Astrocyte of the hippocampus (primary cell): Measurements from ENCODE around the gene GLDN.

Experiments used
- DNase-seq: peaks from one replicate; pipeline ENCODE4 v3.0.0; 2011; ENCODE audit warnings: low read depth, low spot score

GLDN gene

DNA sequence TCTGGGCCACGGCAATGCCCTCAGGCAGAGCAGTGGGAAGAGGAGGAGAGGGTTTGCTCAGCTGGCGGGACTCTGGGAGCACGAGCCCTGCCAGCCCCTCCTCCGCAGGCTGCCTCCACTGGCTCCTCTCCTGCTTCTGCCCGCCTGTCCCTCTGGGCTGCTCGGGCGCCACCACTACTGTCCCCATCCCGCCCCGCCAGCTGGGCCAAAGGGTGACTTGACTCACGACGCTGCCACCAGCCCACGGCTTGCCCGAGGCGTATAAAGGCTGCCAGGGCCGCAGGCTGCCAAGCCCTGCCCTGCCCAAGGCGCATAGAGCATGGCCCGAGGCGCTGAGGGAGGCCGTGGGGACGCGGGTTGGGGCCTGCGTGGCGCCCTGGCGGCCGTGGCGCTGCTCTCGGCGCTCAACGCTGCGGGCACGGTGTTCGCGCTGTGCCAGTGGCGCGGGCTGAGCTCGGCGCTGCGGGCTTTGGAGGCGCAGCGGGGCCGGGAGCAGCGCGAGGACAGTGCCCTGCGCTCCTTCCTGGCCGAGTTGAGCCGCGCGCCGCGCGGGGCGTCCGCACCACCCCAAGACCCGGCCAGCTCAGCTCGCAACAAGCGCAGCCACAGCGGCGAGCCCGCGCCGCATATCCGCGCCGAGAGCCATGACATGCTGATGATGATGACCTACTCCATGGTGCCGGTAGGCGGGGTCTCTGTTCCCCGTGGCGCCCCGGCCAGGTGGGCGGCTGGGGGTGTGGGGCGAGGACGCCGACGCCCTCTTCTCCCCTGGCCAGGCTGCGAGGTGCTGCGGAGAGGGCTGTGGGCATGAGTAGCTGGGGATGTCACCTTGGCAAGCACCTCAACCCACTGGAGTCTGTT lies at the start of gene GLDN:
TSS of gene GLDN (plus strand) at position 290 of the 861 bp plus-strand sequence. CDS start at position 320, 30 bp downstream.
- peak; percentile 57 for DNase-seq

- DNase-seq = no peak
Observed at GRCh38 chr15:51298620-51299019, 42.8 kb upstream of the GLDN start.

DNA sequence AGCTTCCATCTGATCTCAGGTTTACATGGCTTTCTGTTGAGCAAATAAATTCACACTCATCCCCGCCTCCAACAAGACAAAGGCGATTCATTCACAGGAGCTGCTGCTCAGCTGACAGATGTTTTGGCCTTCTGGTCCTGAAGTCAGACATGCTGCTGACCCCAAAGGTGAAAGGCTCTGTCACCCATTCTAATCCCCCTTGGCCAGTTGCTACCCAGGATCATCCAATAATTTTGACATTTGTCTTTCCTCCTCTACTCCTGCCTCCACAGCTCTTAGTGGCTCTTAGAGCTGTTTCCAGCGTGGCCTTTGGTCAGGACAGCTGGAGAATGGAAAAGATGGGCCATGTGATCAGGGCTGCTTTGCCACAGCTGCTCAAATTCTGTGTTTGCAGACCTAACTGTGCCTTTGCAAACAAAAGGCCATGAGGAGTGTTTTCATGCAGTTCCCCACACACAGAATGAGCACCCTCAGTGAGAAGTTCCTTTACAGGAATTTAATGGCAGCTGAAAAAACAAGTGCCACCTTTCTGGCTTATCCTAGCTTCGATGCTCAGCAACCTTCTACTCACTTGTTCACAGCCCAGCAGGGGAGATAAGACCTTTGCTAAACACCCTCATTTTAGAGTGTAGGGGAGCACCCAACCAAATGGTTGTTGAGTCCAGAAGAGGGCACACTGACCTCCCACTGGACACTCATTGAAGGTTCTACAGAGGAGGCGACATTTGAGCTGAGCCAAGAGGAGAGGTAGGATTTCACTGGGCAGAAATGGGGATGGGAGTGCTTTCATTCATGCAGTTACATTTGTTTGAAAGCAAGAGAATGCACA lies 42.1 kb upstream of the GLDN start:
- DNase-seq = no peak

- no peak for DNase-seq
Observed at GRCh38 chr15:51302480-51302879, 39.0 kb upstream of the GLDN start.

GRCh38 chr15:51303462-51303980 lies 37.9 kb upstream of the GLDN start:
- no peak for DNase-seq

GRCh38 chr15:51307325-51307724 lies 34.1 kb upstream of the GLDN start:
- no peak for DNase-seq

GRCh38 chr15:51307811-51308210 lies 33.6 kb upstream of the GLDN start:
- DNase-seq = no peak

DNA sequence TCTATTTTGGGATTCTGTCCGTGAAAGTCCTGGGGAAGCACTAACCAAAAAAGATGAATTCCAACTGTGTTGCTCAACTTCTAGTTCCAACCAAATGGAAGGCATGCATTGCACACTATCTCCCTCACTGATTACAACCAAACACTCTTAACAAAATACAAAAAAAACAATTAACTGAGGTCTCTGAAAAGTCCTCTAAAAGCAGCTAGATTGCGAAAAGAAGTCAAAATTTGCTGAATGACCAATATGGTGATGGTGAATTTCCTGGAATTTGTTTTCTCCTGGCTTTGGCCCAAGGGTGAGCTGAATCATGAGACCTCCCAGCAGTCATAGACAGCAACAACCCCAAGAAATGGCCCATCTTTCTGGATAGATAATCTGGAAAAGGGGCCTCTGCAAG lies 31.4 kb upstream of the GLDN start:
- DNase-seq = no peak

GRCh38 chr15:51311510-51311909 lies 29.9 kb upstream of the GLDN start:
- DNase-seq = no peak

DNA sequence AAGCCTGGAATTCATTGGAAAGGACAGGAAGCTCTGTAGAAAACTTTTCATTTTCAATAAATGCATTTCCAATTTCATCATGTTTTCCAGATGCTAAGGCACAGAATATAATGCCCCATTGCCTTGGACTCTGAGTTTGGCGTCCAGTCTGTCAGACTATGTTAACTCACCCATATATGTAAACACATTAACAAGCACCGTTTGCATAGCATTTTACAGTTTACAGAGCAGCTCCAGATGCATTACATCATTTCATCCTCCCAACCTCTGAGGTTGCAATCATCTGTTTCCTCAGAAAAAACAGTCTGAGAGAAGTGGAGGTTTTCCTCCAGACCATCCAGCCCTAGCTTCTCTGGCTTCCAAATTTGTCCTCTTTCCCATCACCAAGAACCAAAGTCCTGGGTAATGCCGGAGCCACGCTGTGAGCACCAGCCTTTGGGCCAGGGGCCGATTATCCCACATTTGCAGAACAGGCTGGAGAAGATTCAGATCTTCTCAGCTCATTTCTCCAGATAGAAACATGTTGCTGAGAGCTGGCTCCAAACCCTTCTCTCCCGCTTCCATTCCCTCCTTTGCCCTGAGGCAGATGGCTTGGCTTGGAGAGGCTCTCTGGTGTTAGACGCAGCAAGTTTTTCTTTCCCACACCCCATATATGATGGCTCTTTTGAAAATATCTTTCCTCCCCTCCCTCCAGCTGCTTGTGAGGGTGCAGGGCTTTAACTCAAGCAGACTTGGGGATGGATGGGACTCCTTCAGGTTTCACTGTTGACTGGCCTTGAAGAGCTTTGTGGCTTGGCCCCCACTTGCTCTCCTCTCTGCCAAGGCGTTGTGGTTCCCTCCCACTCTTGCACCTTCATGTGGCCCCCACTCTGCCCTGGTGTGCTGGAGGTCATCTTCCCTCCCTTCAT lies 29.0 kb upstream of the GLDN start:
- DNase-seq = no peak

GRCh38 chr15:51313074-51313393 lies 28.4 kb upstream of the GLDN start:
- DNase-seq = no peak

GRCh38 chr15:51313644-51314280 lies 27.7 kb upstream of the GLDN start:
- no peak for DNase-seq

DNA sequence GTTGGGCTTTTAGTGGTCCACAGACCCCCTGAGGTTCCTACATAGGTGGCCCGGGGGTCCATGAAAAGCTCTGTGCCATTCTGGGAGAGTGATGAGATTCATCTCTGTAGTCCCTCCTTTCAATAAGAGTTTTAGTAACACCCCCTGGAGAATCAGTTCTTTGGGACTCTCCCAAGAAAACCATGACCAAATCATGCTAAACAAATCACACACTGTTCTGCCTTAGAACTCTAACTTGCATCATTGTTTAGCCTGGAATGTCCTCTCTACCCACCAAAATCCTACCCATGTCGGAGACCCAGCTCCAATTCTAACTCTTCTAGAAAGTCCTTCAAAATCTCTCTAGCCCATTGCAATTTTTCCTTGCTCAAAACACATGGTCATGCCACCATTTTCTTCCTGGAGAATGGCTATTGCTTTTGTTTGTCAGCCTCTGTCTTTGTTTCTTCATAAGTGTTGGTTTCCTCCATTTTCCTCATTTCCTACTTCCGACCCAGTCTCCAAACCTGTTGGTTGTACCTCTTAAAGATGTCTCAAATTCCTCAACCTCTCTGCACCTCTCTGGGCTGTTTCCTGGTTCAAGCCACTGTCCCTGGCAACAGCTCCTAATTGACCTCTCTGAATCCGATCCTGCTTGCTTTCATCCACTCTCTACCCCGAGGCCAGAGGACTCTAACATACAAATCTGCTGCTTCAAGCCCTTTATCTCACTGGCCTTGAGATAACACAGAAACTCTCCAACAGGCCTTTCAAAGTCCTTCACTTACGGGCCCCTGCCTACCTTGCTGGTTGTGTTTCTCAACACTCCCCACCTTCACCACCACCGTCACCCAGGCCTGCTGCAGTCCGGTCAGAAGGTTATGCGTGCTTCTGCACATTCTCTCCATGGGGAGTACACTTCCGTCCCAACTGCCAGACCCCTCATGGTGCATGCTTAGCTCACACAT lies 26.8 kb upstream of the GLDN start:
- no peak for DNase-seq

DNA sequence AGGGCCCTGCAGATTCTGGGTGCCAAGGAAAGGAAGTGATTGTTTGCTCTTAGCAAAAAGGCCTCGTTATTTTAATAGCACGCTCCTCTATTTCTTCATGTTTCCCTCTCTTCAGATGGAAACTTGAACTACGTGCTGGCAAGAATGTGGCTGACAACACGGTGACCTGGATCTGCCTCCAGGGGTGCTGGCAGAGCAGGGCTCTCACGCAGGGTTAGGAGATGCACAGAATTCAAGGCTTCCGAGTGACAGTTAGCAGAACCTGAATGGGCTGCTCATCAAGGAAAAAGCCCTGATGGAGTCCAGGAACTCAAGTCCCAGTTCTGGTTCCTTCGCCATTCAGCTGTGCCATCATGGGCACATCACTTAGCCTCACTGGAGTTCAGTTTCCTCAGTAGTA lies 25.7 kb upstream of the GLDN start:
- DNase-seq = no peak

- DNase-seq = no peak
Observed at GRCh38 chr15:51316636-51317035, 24.8 kb upstream of the GLDN start.

DNA sequence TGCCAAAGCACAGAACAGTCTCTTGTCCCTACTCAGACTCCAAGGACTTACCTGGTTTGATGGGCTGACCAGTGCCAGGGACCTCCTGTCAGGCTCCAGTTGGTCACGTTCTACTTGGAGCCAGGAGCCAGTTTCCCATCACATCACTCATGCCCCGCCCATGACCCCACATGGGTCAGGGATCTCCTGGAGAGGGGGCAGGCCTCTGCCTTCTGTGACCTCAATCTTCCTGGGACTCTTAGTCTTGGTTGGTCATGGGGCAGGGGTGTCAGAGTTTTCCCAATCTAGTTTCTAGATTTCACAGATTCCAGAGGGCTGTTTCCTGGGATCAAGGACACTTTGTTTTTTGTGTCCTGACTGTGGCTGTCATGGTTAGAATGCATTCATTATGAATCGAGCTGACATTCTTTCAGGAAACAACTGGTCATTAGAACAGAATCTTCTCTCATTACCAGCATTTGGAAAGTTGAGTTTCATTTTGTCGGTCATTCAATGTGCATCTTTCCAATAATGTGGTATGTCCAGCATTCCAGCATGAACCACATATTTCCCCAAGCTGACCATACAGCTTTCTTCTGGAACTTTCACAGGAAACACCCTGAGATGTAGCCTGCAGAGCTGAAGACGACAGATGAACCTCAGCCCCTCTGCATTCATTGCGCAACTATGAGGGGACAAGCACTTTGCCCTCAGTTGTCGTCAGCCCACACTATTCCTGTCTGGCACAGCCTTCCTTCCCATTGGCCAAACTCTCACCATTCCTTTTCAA lies 22.9 kb upstream of the GLDN start:
- peak; percentile 68 for DNase-seq

DNA sequence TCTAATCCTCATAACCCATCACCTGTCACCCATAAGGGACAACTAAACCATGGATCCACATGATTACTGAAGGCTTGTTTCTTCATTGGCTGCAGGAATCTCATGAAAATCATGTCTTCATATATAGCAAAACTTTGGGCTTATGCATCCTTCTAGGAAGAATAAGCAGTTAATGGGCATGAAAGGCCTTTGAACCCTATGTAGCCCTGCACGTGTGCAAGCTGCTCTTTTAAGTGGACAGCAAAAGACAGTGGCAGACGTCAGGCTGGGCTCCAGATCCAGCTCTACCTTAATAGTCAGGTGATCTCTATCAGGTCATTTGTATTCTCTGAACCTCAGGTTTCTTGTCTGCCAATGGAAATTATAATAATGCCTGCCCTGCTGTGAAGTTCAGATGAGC lies 21.9 kb upstream of the GLDN start:
- no peak for DNase-seq

DNA sequence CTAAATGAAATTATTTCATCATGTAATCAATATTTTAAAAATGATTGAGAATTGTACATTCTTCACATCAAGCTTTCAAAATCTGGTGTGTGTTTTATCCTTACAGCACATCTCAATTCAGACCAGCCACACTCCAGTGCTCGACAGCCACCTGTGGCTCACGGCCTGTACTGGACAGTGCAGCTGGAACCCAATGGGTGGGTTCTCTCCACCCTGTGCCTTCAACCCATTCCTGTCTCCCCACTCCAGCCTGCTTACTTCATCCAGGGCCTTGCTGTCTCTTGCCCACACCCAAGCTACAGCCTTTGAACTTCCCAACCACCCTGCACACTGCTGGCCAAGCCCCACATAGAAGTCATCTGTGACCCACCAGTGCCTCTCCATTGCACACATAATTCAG lies 20.6 kb upstream of the GLDN start:
- DNase-seq = no peak

- no peak for DNase-seq
Observed at GRCh38 chr15:51321316-51321715, 20.1 kb upstream of the GLDN start.
